Glutamatergic neuron (in vitro differentiated cells): Measurements from ENCODE around the gene FNIP1. TPM values are rescaled to one million over a fixed set of nuclear protein-coding genes. Genes with fewer than 3 reads are reported as not detected.

Experiments
- DNase-seq: peaks from one replicate; pipeline ENCODE4 v3.0.0; 2022
- H3K27ac Mint-ChIP-seq: one replicate; pipeline ENCODE4 v1.8.0; 2020; ENCODE audit warnings: mild to moderate bottlenecking, mixed read lengths, inconsistent platforms; ENCODE audit not compliant: unreplicated experiment
- H3K27me3 Mint-ChIP-seq: one replicate; pipeline ENCODE4 v1.8.0; 2020; ENCODE audit warnings: mild to moderate bottlenecking, moderate library complexity, mixed read lengths, inconsistent platforms; ENCODE audit not compliant: unreplicated experiment
- H3K36me3 Mint-ChIP-seq: one replicate; pipeline ENCODE4 v1.8.0; 2020; ENCODE audit warnings: mild to moderate bottlenecking, mixed read lengths, inconsistent platforms; ENCODE audit not compliant: unreplicated experiment
- H3K4me1 Mint-ChIP-seq: one replicate; pipeline ENCODE4 v1.8.0; 2020; ENCODE audit warnings: mild to moderate bottlenecking, low read depth, mixed read lengths, inconsistent platforms; ENCODE audit not compliant: unreplicated experiment
- H3K4me3 Mint-ChIP-seq: one replicate; pipeline ENCODE4 v1.8.0; 2020; ENCODE audit warnings: mild to moderate bottlenecking, mixed read lengths, inconsistent platforms; ENCODE audit not compliant: unreplicated experiment
- H3K9me3 Mint-ChIP-seq: one replicate; pipeline ENCODE4 v1.8.0; 2020; ENCODE audit warnings: mild to moderate bottlenecking, moderate library complexity, mixed read lengths, inconsistent platforms; ENCODE audit not compliant: unreplicated experiment
- CTCF ChIP-seq: fragments of 200-600 bp; sonication (generic); IDR thresholded peaks from one replicate; pipeline ENCODE4 v1.5.0; 2021; ENCODE audit not compliant: partially characterized antibody, unreplicated experiment
- total RNA-seq: library from RNA; stranded (reverse); fragmentation: NEBNext Ultra II Directional; extraction: Animal tissue kit (Norgen Biotek cat#: 25700); gene quantifications from one replicate; pipeline ENCODE4 v1.2.1, GENCODE V29; 2021; ENCODE audit not compliant: unreplicated experiment

FNIP1 gene
- total RNA-seq, 1 donor from 2014 or later, result 23.2 TPM

DNA sequence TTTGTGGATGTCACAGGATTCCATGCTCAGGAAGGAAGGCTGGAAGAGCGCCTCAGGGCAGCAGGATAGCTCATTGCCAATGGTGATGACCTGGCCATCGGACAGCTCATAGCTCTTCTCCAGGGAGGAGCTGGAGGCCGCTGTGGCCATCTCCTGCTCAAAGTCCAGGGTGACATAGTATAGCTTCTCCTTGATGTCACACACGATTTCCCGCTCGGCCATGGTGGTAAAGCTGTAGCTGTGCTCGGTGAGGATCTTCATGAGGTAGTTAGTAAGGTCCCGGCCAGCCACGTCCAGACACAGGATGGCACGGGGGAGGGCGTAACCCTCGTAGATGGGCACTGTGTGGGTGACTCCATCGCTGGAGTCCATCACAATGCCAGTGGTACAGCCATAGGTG, 137.5 kb downstream of the FNIP1 start:
- H3K27ac Mint-ChIP-seq, result no peak overlapping the region
- no peak for TF ChIP-seq CTCF
- DNase-seq, result no peak
- peaks cover 33% of the 10 kb centered on the region for H3K36me3 Mint-ChIP-seq
- no peaks in the 10 kb centered on the region for H3K4me1 Mint-ChIP-seq
- H3K27me3 Mint-ChIP-seq, result no peaks in the 10 kb centered on the region
- H3K9me3 Mint-ChIP-seq, result peaks cover 2% of the 10 kb centered on the region
- H3K4me3 Mint-ChIP-seq, result no peak overlapping the region

DNA sequence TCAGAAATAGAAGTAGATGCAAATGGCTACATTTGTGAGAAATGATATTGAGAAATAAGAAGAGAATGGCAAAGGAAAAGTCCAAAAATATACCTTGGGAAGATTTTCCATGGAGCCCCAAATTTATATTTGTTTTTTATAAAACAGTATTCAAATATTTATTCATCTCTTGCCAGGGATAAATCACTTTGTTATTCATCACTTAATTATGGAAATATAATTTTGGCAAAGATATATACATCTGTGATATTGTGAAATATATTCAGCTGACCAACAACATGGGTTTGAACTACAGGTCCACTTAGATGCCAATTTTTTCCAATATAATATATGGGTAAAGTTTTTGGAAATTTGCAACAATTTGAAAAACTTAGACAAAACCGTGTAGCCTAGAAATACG, 142.0 kb downstream of the FNIP1 start:
- no peaks in the 10 kb centered on the region for H3K27me3 Mint-ChIP-seq
- H3K9me3 Mint-ChIP-seq, result no peaks in the 10 kb centered on the region
- H3K27ac Mint-ChIP-seq, result no peak overlapping the region
- TF ChIP-seq CTCF, result no peak
- no peak overlapping the region for H3K4me3 Mint-ChIP-seq
- no peaks in the 10 kb centered on the region for H3K4me1 Mint-ChIP-seq
- peaks cover 9% of the 10 kb centered on the region for H3K36me3 Mint-ChIP-seq
- no peak for DNase-seq

DNA sequence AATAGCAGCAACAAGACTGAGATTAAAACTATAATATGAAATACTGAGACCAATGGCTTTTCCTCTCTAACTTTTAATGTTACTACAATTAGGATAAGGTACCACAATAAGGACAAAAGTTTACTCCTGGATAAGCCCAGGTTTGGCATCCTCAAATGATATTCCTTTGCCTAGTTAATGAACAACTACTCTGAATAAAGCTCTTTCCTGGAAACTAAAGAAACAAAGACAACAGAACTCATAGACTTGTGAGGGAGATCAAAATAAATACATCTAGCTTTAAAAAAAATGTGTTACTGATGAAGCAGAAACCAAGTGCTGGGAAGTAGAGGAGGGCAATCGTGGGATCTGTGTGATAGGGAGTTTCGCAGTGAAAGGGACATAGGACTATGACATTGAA, 142.5 kb downstream of the FNIP1 start:
- Mint-ChIP-seq H3K36me3 (peaks cover 5% of the 10 kb centered on the region), H3K9me3 (no peaks in the 10 kb centered on the region), H3K4me1 (no peaks in the 10 kb centered on the region), H3K27ac (no peak overlapping the region), H3K4me3 (no peak overlapping the region), H3K27me3 (no peaks in the 10 kb centered on the region)
- TF ChIP-seq CTCF, result no peak
- no peak for DNase-seq

DNA sequence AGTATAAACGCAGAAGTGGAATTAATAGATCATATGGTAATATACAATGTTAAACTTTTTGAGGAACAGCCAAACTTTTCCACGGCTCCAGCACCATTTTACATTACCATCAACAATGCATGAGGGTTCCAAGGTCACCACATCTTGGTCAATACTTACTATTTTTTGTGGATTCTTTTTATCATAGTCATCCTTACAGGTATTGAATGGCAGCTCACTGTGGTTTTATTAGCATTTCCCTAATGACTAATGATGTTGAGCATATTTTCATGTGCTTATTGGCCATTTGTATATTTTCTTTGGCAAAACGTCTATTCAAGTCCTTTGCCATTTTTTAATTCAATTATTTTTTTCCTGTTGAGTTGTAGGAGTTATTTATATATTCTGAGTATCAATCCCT, 147.7 kb downstream of the FNIP1 start:
- no peaks in the 10 kb centered on the region for H3K9me3 Mint-ChIP-seq
- no peaks in the 10 kb centered on the region for H3K27me3 Mint-ChIP-seq
- no peaks in the 10 kb centered on the region for H3K36me3 Mint-ChIP-seq
- no peak for DNase-seq
- no peak overlapping the region for H3K27ac Mint-ChIP-seq
- no peak overlapping the region for H3K4me3 Mint-ChIP-seq
- no peak for TF ChIP-seq CTCF
- H3K4me1 Mint-ChIP-seq, result no peaks in the 10 kb centered on the region

- Mint-ChIP-seq H3K4me1 (no peaks in the 10 kb centered on the region), H3K9me3 (no peaks in the 10 kb centered on the region), H3K4me3 (no peak overlapping the region), H3K36me3 (no peaks in the 10 kb centered on the region), H3K27ac (no peak overlapping the region), H3K27me3 (no peaks in the 10 kb centered on the region)
- TF ChIP-seq CTCF, result no peak
- no peak for DNase-seq
Measured at GRCh38 chr5:131647048-131647769, 149.6 kb downstream of the FNIP1 start.
